ENCODE results near the gene CYSRT1. TPM values are rescaled to one million over a fixed set of nuclear protein-coding genes. Genes with fewer than 3 reads are reported as not detected.
"Not testable (repeated sequence)": the region's sequence is repeated elsewhere in the genome, so short reads cannot be mapped to it uniquely, and the experiment has no call there.

Gene CYSRT1
- polyA plus RNA-seq, 3 donors, result 8.5 to 13.9 (median 12.8) TPM

- DNase-seq (ENCODE audit: extremely low read depth in 1 of 11, low read depth in 9 of 11, low spot score in 4 of 11), result no peak
Observed at GRCh38 chr9:137255448-137256114, 30.6 kb downstream of the CYSRT1 start.

- DNase-seq (ENCODE audit: extremely low read depth in 1 of 11, low read depth in 9 of 11, low spot score in 4 of 11), result no peak
Observed at GRCh38 chr9:137256362-137256761, 31.4 kb downstream of the CYSRT1 start.

- no peak for DNase-seq (ENCODE audit: extremely low read depth in 1 of 11, low read depth in 9 of 11, low spot score in 4 of 11)
Observed at GRCh38 chr9:137256856-137257255, 31.9 kb downstream of the CYSRT1 start.

- DNase-seq (ENCODE audit: extremely low read depth in 1 of 11, low read depth in 9 of 11, low spot score in 4 of 11), result not testable (repeated sequence)
Observed at GRCh38 chr9:137262173-137262908, 37.4 kb downstream of the CYSRT1 start.

GRCh38 chr9:137262909-137263285 is 37.9 kb downstream of the CYSRT1 start:
- DNase-seq (ENCODE audit: extremely low read depth in 1 of 11, low read depth in 9 of 11, low spot score in 4 of 11), result no peak

GRCh38 chr9:137263506-137263905 is 38.5 kb downstream of the CYSRT1 start:
- no peak for DNase-seq (ENCODE audit: extremely low read depth in 1 of 11, low read depth in 9 of 11, low spot score in 4 of 11)

- no peak for DNase-seq (ENCODE audit: extremely low read depth in 1 of 11, low read depth in 9 of 11, low spot score in 4 of 11)
Observed at GRCh38 chr9:137264067-137264466, 39.1 kb downstream of the CYSRT1 start.

GRCh38 chr9:137265496-137266161 is 40.7 kb downstream of the CYSRT1 start:
- DNase-seq (ENCODE audit: extremely low read depth in 1 of 11, low read depth in 9 of 11, low spot score in 4 of 11), result no peak

GRCh38 chr9:137266162-137266527 is 41.2 kb downstream of the CYSRT1 start:
- DNase-seq (ENCODE audit: extremely low read depth in 1 of 11, low read depth in 9 of 11, low spot score in 4 of 11), result no peak

- no peak for DNase-seq (ENCODE audit: extremely low read depth in 1 of 11, low read depth in 9 of 11, low spot score in 4 of 11)
Observed at GRCh38 chr9:137266585-137267453, 41.8 kb downstream of the CYSRT1 start.

- DNase-seq (ENCODE audit: extremely low read depth in 1 of 11, low read depth in 9 of 11, low spot score in 4 of 11), result no peak
Observed at GRCh38 chr9:137267933-137268355, 43.0 kb downstream of the CYSRT1 start.

- no peak for DNase-seq (ENCODE audit: extremely low read depth in 1 of 11, low read depth in 9 of 11, low spot score in 4 of 11)
Observed at GRCh38 chr9:137268538-137269201, 43.7 kb downstream of the CYSRT1 start.

- DNase-seq (ENCODE audit: extremely low read depth in 1 of 11, low read depth in 9 of 11, low spot score in 4 of 11), result no peak
Observed at GRCh38 chr9:137269231-137269772, 44.3 kb downstream of the CYSRT1 start.

GRCh38 chr9:137270929-137271695 is 46.1 kb downstream of the CYSRT1 start:
- no peak for DNase-seq (ENCODE audit: extremely low read depth in 1 of 11, low read depth in 9 of 11, low spot score in 4 of 11)

GRCh38 chr9:137271696-137272076 is 46.7 kb downstream of the CYSRT1 start:
- DNase-seq (ENCODE audit: extremely low read depth in 1 of 11, low read depth in 9 of 11, low spot score in 4 of 11), result no peak

- DNase-seq (ENCODE audit: extremely low read depth in 1 of 11, low read depth in 9 of 11, low spot score in 4 of 11), result no peak
Observed at GRCh38 chr9:137272241-137273094, 47.5 kb downstream of the CYSRT1 start.

GRCh38 chr9:137273095-137273490 is 48.1 kb downstream of the CYSRT1 start:
- DNase-seq (ENCODE audit: extremely low read depth in 1 of 11, low read depth in 9 of 11, low spot score in 4 of 11), result no peak
